Measurements from ENCODE around the gene CDCA8. TPM values are rescaled to one million over a fixed set of nuclear protein-coding genes. Genes with fewer than 3 reads are reported as not detected.

CDCA8 gene
- total and polyA plus RNA-seq, 2 of the 8 experiments (the other 6 are each of a cell fraction or from before 2014, with no cell fraction given) = 43.9 to 46.2 TPM

DNA sequence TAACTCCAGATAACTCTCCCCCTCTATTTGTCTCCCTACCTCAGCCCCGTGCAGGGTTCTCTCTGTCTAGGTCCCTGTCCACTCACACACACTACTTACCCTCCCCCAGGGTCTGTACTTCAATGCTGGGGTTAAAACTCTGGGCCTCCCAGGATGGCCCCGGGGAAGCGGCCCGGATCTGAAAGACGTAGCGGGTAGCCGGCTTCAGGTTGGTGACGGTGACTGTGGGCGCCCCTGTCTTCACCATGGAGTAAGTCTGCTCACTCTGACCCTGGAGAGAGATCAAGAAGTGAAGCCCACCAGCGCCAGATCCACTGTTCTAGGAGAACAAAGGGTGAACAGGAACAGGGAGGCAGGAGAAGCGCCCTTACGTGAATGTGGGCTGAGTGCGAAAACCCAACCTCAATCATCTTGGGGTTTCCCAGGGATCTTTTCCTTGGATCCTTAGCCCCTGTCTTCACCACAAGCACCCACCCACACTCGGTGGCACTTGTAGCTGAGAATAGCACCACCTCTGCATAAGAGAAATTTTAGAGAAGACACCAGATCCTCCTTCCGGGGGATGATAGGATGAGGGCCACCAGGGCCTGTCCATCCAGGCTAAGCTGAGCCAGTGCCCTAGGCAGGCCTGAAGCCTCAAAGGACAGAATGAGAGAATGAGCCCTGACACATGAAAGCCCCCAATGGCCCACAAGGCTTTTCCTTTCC lies 39.1 kb downstream of the CDCA8 start:
- no peak overlapping the region for H3K4me2 ChIP-seq (ENCODE audit: insufficient read depth in 1 of 2, low read depth in 2 of 2, low read length in 2 of 2)
- ChIA-PET POLR2A (ENCODE audit: partially characterized antibody) (interaction anchor here (0.6 kb wide), 1 partner anchor 1576 kb away, joined by 3 read pairs; no protein-coding TSS in a partner anchor), CTCF (ENCODE audit: partially characterized antibody) (interaction anchor here (0.6 to 1.2 kb wide), 2 partner anchors 34 to 168 kb away, joined by 3 to 4 read pairs; partner anchors contain the start of gene EPHA10)
- DNase-seq (ENCODE audit: low read depth in 1 of 2, low spot score in 2 of 2) = no peak
- no peaks in the 10 kb centered on the region for H3K79me1 ChIP-seq (ENCODE audit: low read depth, low read length)
- no peak overlapping the region for H2BK120ac ChIP-seq (replicated peaks; ENCODE audit: low read depth, low read length)
- H3K9me3 ChIP-seq (ENCODE audit: insufficient read depth in 2 of 2, low read depth in 1 of 2, low read length in 1 of 2) = no peaks in the 10 kb centered on the region
- H3K23ac ChIP-seq (ENCODE audit: insufficient read length) = no peak overlapping the region
- no peak overlapping the region for H3K18ac ChIP-seq (ENCODE audit: extremely low read depth, low read length)
- H3K79me2 ChIP-seq (ENCODE audit: control insufficient read depth in 1 of 2, insufficient read depth in 2 of 2, low read length in 2 of 2) = no peaks in the 10 kb centered on the region
- peaks cover 0 to 13% (median 9%) of the 10 kb centered on the region in 4 experiments; a peak in 4 of 7 replicates for H3K27me3 ChIP-seq (replicated peaks in 1 of 4; ENCODE audit: control insufficient read depth in 3 of 4, extremely low read depth in 1 of 4, insufficient read depth in 3 of 4, low read length in 3 of 4)
- no peak overlapping the region for H3K56ac ChIP-seq (replicated peaks; ENCODE audit: insufficient read length, low read depth, low read length)
- H2BK12ac ChIP-seq (ENCODE audit: low read depth, low read length) = no peak overlapping the region
- peaks cover 2% of the 10 kb centered on the region; the same call in 1 of the 2 replicates for H3K23me2 ChIP-seq (ENCODE audit: low read depth, low read length)
- no peak overlapping the region for H2BK5ac ChIP-seq (ENCODE audit: low read depth, low read length)
- no peak overlapping the region for H4K91ac ChIP-seq (replicated peaks; ENCODE audit: insufficient read length, low read length)
- no peak overlapping the region for H2AK5ac ChIP-seq (ENCODE audit: low read depth, low read length)
- FAIRE-seq = no peak
- no peak overlapping the region for H2AFZ ChIP-seq (ENCODE audit: low read length)
- no peak overlapping the region for H3K14ac ChIP-seq (ENCODE audit: insufficient read length)
- H3K4me1 ChIP-seq (replicated peaks in 1 of 4; ENCODE audit: control insufficient read depth in 3 of 4, insufficient read depth in 4 of 4, low read length in 3 of 4) = peaks cover 0 to 2% (median 0%) of the 10 kb centered on the region in 4 experiments; a peak in 2 of 7 replicates
- H4K8ac ChIP-seq (ENCODE audit: extremely low read depth, insufficient read depth, low read length) = no peak overlapping the region
- no peak overlapping the region for H4K5ac ChIP-seq (ENCODE audit: insufficient read length, low read depth, low read length)
- no peak overlapping the region for H3K4me3 ChIP-seq (ENCODE audit: extremely low read depth in 1 of 4, insufficient read depth in 2 of 4, low read depth in 3 of 4, low read length in 4 of 4)
- H4K20me1 ChIP-seq (replicated peaks in 1 of 2; ENCODE audit: control insufficient read depth in 1 of 2, insufficient read depth in 2 of 2, low read length in 2 of 2) = no peaks in the 10 kb centered on the region
- H3K9ac ChIP-seq (replicated peaks in 1 of 4; ENCODE audit: extremely low read depth in 1 of 4, low read depth in 3 of 4, low read length in 3 of 4) = no peak overlapping the region
- no peak overlapping the region for H3K27ac ChIP-seq (ENCODE audit: low read depth, low read length)
- H2BK15ac ChIP-seq (ENCODE audit: low read length) = no peak overlapping the region
- WGBS, 2 experiments (ENCODE audit: extremely low coverage in 1 of 2, insufficient coverage in 1 of 2, insufficient read length in 1 of 2, insufficient replicate concordance in 2 of 2, low coverage in 1 of 2, low lambda C conversion rate in 2 of 2, missing lambda C conversion rate in 1 of 2) = 87% methylated on average over 15 of the region's 15 CpGs; no CpG with 5 or more reads in 1 of the 2 experiments
- H3K4ac ChIP-seq (replicated peaks; ENCODE audit: insufficient read length, low read depth, low read length) = no peak overlapping the region
- no peaks in the 10 kb centered on the region for H3K36me3 ChIP-seq (ENCODE audit: control insufficient read depth in 2 of 4, insufficient read depth in 4 of 4, low read length in 3 of 4)
- H2BK20ac ChIP-seq (ENCODE audit: low read length) = no peak overlapping the region
- TF ChIP-seq SP2 (IDR thresholded peaks at IDR 0.05; ENCODE audit: low read length) (no peak), POLR2AphosphoS5 (IDR thresholded peaks at IDR 0.05; ENCODE audit: low read depth, low read length) (no peak), CHD1 (IDR thresholded peaks at IDR 0.05; ENCODE audit: low read depth, low read length) (no peak), KDM1A (IDR thresholded peaks at IDR 0.05; ENCODE audit: borderline replicate concordance, low read length) (no peak), NRF1 (IDR thresholded peaks at IDR 0.05; ENCODE audit: low read depth, low read length) (no peak), BACH1 (IDR thresholded peaks at IDR 0.05; ENCODE audit: low read length) (no peak), HDAC2 (IDR thresholded peaks at IDR 0.05; ENCODE audit: borderline replicate concordance in 1 of 2, low read depth in 2 of 2, low read length in 2 of 2) (no peak), YY1 (IDR thresholded peaks at IDR 0.05; ENCODE audit: low read depth, low read length) (no peak), KDM5A (IDR thresholded peaks at IDR 0.05; ENCODE audit: low read length) (no peak), TCF12 (IDR thresholded peaks at IDR 0.05; ENCODE audit: low read depth, low read length) (no peak), ASH2L (IDR thresholded peaks at IDR 0.05; ENCODE audit: low read length) (no peak), ZNF274 (IDR thresholded peaks at IDR 0.05; ENCODE audit: borderline replicate concordance, extremely low read depth, low read length) (no peak)
- TF ChIP-seq, protein P1, sequence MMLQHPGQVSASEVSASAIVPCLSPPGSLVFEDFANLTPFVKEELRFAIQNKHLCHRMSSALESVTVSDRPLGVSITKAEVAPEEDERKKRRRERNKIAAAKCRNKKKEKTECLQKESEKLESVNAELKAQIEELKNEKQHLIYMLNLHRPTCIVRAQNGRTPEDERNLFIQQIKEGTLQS (IDR thresholded peaks at IDR 0.05; ENCODE audit: insufficient read depth, low read depth, low read length) = no peak

Measured in H1 (cell line).